ENCODE measurements around the gene SLC17A7. TPM values are rescaled to one million over a fixed set of nuclear protein-coding genes. Genes with fewer than 3 reads are reported as not detected.

Gene SLC17A7
- total and polyA plus RNA-seq, 2 of the 8 experiments (the other 6 are each of a cell fraction or from before 2014, with no cell fraction given) = 2.7 to 3.0 TPM

DNA sequence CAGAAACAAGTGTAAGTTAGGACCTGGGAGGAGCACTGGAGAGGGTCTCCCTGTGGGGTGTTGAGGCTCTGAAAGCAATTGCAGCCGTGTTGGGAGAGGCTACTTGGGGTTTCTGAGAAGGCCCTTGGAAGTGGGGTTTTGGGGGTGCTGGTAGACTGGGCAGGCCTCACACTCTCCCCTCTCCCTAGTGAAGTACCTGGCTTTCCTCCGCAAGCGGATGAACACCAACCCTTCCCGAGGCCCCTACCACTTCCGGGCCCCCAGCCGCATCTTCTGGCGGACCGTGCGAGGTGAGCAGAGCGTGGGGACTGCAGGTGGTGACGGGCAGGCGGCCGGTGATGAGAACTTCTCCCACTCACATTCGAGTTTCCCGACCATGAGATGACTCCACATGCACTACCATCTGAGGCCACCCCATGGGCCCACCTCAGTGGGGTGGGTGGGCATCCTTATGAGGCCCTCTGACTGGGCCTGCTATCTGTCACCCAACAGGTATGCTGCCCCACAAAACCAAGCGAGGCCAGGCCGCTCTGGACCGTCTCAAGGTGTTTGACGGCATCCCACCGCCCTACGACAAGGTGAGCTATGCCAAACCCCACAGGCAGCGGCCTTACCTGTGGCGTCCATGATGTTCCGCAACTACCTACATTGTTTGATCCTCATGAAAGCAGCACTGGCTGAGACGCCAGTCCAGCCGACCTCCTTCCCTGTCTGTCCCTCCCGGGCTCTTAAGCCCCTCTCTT is 49.1 kb upstream of the SLC17A7 start:
- Histone ChIP-seq H3K18ac (ENCODE audit: extremely low read depth, low read length) (no peak overlapping the region), H3K4me1 (replicated peaks in 1 of 4; ENCODE audit: control insufficient read depth in 3 of 4, insufficient read depth in 4 of 4, low read length in 3 of 4) (peaks cover 0 to 8% (median 2%) of the 10 kb centered on the region in 4 experiments; a peak in 3 of 7 replicates), H4K8ac (ENCODE audit: extremely low read depth, insufficient read depth, low read length) (peak overlapping the region; percentile 82), H2BK12ac (ENCODE audit: low read depth, low read length) (no peak overlapping the region), H4K91ac (replicated peaks; ENCODE audit: insufficient read length, low read length) (no peak overlapping the region), H3K36me3 (ENCODE audit: control insufficient read depth in 2 of 4, insufficient read depth in 4 of 4, low read length in 3 of 4) (peaks cover 26 to 49% (median 36%) of the 10 kb centered on the region in 4 experiments), H2AK5ac (ENCODE audit: low read depth, low read length) (no peak overlapping the region), H2BK5ac (ENCODE audit: low read depth, low read length) (peak overlapping the region; percentile 99), H4K20me1 (replicated peaks in 1 of 2; ENCODE audit: control insufficient read depth in 1 of 2, insufficient read depth in 2 of 2, low read length in 2 of 2) (peaks cover 15 to 20% of the 10 kb centered on the region in 2 experiments), H2BK15ac (ENCODE audit: low read length) (no peak overlapping the region), H2BK20ac (ENCODE audit: low read length) (no peak overlapping the region), H3K27me3 (replicated peaks in 1 of 4; ENCODE audit: control insufficient read depth in 3 of 4, extremely low read depth in 1 of 4, insufficient read depth in 3 of 4, low read length in 3 of 4) (no peaks in the 10 kb centered on the region), H3K9me3 (ENCODE audit: insufficient read depth in 2 of 2, low read depth in 1 of 2, low read length in 1 of 2) (no peaks in the 10 kb centered on the region), H3K79me2 (ENCODE audit: control insufficient read depth in 1 of 2, insufficient read depth in 2 of 2, low read length in 2 of 2) (peaks cover 20 to 31% of the 10 kb centered on the region in 2 experiments), H3K23ac (ENCODE audit: insufficient read length) (no peak overlapping the region), H3K4me2 (ENCODE audit: insufficient read depth in 1 of 2, low read depth in 2 of 2, low read length in 2 of 2) (peak overlapping the region; percentile 85 to 98; a peak in 3 of 4 replicates), H2AFZ (ENCODE audit: low read length) (no peak overlapping the region), H3K79me1 (ENCODE audit: low read depth, low read length) (peaks cover 2% of the 10 kb centered on the region; the same call in 1 of the 2 replicates), H3K23me2 (ENCODE audit: low read depth, low read length) (peaks cover 12% of the 10 kb centered on the region), H3K14ac (ENCODE audit: insufficient read length) (no peak overlapping the region), H3K4ac (replicated peaks; ENCODE audit: insufficient read length, low read depth, low read length) (no peak overlapping the region), H4K5ac (ENCODE audit: insufficient read length, low read depth, low read length) (no peak overlapping the region), H2BK120ac (replicated peaks; ENCODE audit: low read depth, low read length) (no peak overlapping the region), H3K9ac (replicated peaks in 1 of 4; ENCODE audit: extremely low read depth in 1 of 4, low read depth in 3 of 4, low read length in 3 of 4) (peak overlapping the region in 2 of 4 experiments; percentile 14 to 99; a peak in 4 of 7 replicates), H3K4me3 (ENCODE audit: extremely low read depth in 1 of 4, insufficient read depth in 2 of 4, low read depth in 3 of 4, low read length in 4 of 4) (peak overlapping the region in 1 of 4 experiments; percentile 96; a peak in 1 of 8 replicates), H3K56ac (replicated peaks; ENCODE audit: insufficient read length, low read depth, low read length) (no peak overlapping the region), H3K27ac (ENCODE audit: low read depth, low read length) (peak overlapping the region; percentile 98; the same call in 1 of the 2 replicates)
- FAIRE-seq (no peak), DNase-seq (ENCODE audit: low read depth in 1 of 2, low spot score in 2 of 2) (no peak)
- ChIA-PET CTCF (ENCODE audit: partially characterized antibody) (interaction anchor here (1.4 to 3.0 kb wide), 2 partner anchors 12 to 18 kb away, joined by 3 to 9 read pairs; no protein-coding TSS in a partner anchor), POLR2A (ENCODE audit: partially characterized antibody) (interaction anchor here (0.8 to 10.8 kb wide), 17 partner anchors 7 to 103 kb away, joined by 3 to 138 read pairs (median 14); partner anchors contain the start of genes ALDH16A1, NOSIP, PIH1D1 and PRR12)
- 95% methylated on average over 27 of the region's 27 CpGs; no CpG with 5 or more reads in 1 of the 2 experiments for WGBS, 2 experiments (ENCODE audit: extremely low coverage in 1 of 2, insufficient coverage in 1 of 2, insufficient read length in 1 of 2, insufficient replicate concordance in 2 of 2, low coverage in 1 of 2, low lambda C conversion rate in 2 of 2, missing lambda C conversion rate in 1 of 2)
- TF ChIP-seq EP300 (IDR thresholded peaks at IDR 0.05; ENCODE audit: borderline replicate concordance in 1 of 2, low read depth in 2 of 2, low read length in 2 of 2) (no peak), HDAC6 (IDR thresholded peaks at IDR 0.05; ENCODE audit: low read depth, low read length) (no peak), CEBPB (IDR thresholded peaks at IDR 0.05; ENCODE audit: low read depth, low read length) (no peak), CREB1 (IDR thresholded peaks at IDR 0.05) (no peak), POLR2AphosphoS5 (IDR thresholded peaks at IDR 0.05; ENCODE audit: low read depth, low read length) (peak; percentile 78), YY1 (IDR thresholded peaks at IDR 0.05; ENCODE audit: low read depth, low read length) (no peak), KDM4A (IDR thresholded peaks at IDR 0.05; ENCODE audit: low read depth, low read length, severe bottlenecking) (no peak), JUN (IDR thresholded peaks at IDR 0.05; ENCODE audit: low read depth, low read length) (no peak), RFX5 (IDR thresholded peaks at IDR 0.05; ENCODE audit: borderline replicate concordance, low read depth, low read length) (no peak), CBX5 (IDR thresholded peaks at IDR 0.05; ENCODE audit: low read depth, low read length) (no peak), POLR2A (IDR thresholded peaks at IDR 0.05; ENCODE audit: control extremely low read depth in 1 of 2, low read depth in 2 of 2, low read length in 2 of 2) (peak; percentile 69 to 72), TAF7 (optimal IDR thresholded peaks at IDR 0.05; ENCODE audit: borderline replicate concordance, low read depth, low read length) (peak; percentile 19)
